ENCODE data around the gene TMEM63B.

The TMEM63B gene

DNA sequence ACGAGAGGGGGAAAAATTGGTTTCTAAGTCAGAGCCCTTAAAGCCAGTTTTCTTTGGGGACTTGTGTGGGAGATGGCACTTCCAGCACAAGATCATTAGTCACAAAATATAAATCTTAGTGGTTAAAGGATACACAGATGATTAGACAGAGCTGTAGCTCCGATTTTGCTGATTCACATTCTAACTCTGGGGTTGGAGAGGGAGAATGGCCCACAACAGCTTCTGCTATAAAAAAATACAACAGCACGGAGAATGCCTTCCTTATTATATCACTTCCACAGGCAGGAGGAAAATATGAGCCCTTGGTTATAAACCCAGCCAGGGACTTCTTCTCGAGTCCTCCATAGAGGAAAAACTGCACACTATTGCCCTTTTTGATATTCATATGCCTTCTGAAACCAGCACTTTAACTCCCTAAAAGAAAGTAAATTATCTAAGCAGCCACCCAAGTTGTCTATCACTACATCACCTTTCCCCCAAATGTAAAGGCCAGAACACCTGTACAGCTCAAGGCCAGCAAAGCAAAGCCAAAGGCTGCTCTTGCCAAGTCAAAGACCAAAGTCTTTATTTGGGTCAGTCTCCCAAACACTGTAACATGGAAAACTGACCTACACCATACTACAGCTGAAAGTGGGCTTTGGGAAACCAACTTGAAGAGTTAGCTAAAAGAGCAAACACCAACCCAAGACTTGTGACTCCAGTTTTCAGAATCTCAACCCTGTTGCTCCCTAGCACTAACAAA, 10.5 kb upstream of the TMEM63B start:
- H3K4me3 ChIP-seq = no peak overlapping the region
- H3K4me1 ChIP-seq = peaks cover 3% of the 10 kb centered on the region; the same call in 1 of the 2 replicates
- H3K9me3 ChIP-seq = no peaks in the 10 kb centered on the region
- peaks cover 42% of the 10 kb centered on the region for H3K36me3 ChIP-seq (replicated peaks)
- in situ Hi-C loops (cut with MboI; ENCODE audit: low sequenced_read_pairs) = no loop called here
- no peak for DNase-seq (ENCODE audit: low spot score in 2 of 2)
- H3K27me3 ChIP-seq (ENCODE audit: low read depth) = no peaks in the 10 kb centered on the region

DNA sequence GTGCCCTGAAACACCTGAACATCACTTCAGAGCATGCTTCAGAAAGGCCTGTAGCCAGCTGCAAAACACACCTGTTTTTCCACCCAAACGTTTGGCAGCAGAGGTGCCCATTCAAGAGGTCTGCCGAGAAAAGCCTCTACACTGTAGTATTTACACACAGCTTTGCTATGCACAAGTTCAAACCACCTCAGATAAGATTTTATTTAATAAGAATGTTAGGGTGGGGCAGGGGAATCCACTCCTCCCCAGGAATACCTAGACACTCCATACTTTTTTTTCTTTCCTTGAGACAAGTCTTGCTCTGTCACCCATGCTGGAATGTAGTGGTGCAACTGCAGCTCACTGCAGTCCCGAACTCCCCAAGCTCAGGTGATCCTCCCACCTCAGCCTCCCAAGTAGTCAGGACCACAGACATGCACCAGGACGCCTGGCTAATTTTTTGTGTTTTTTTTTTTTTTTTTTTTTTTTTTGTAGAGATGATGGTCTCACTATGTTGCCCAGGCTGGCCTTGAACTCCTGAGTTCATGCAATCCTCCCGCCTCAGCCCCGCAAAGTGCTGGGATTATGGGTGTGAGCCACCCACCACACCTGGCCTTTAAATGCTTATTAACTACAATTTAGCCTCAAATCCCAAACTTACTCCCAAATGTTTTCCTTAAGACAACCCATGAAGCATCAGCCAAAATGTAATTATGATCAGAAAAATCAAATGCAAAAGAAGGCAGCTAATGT, 9.8 kb upstream of the TMEM63B start:
- Histone ChIP-seq H3K4me3 (no peak overlapping the region), H3K4me1 (peaks cover 8% of the 10 kb centered on the region), H3K36me3 (replicated peaks) (peaks cover 38% of the 10 kb centered on the region), H3K27me3 (ENCODE audit: low read depth) (no peaks in the 10 kb centered on the region), H3K9me3 (no peaks in the 10 kb centered on the region)
- in situ Hi-C loops (cut with MboI; ENCODE audit: low sequenced_read_pairs) = no loop called here
- DNase-seq (ENCODE audit: low spot score in 2 of 2) = no peak

DNA sequence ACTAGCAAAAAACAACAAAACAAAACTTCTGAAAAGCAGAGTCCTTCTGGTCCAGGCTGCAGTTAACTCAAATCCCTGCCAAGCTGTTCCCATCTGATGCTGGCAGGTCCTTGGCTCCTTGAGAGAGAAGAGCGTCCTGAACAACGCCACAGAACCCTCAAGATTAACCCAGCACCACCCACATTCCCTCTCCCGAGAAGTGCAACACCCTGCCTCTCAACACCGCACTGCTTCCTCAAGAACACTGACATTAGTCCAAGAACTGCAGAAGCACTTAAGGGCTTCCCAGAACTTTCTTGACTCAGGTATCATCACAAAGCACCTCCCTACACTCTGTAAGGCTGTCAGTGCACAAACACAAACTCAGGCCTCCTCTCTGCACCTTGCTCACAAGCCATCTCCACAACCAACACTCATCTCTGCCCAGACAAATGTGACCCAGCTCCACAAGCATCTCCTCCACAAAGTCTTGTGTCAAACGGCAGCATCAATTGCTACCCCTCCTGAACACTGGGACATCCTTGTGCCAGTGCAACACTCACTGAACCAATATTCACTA, 7.6 kb upstream of the TMEM63B start:
- Histone ChIP-seq H3K4me3 (no peak overlapping the region), H3K36me3 (replicated peaks) (peaks cover 27% of the 10 kb centered on the region), H3K27me3 (ENCODE audit: low read depth) (no peaks in the 10 kb centered on the region), H3K4me1 (peaks cover 26% of the 10 kb centered on the region), H3K9me3 (no peaks in the 10 kb centered on the region)
- in situ Hi-C loops (cut with MboI; ENCODE audit: low sequenced_read_pairs) = no loop called here
- DNase-seq (ENCODE audit: low spot score in 2 of 2) = no peak

DNA sequence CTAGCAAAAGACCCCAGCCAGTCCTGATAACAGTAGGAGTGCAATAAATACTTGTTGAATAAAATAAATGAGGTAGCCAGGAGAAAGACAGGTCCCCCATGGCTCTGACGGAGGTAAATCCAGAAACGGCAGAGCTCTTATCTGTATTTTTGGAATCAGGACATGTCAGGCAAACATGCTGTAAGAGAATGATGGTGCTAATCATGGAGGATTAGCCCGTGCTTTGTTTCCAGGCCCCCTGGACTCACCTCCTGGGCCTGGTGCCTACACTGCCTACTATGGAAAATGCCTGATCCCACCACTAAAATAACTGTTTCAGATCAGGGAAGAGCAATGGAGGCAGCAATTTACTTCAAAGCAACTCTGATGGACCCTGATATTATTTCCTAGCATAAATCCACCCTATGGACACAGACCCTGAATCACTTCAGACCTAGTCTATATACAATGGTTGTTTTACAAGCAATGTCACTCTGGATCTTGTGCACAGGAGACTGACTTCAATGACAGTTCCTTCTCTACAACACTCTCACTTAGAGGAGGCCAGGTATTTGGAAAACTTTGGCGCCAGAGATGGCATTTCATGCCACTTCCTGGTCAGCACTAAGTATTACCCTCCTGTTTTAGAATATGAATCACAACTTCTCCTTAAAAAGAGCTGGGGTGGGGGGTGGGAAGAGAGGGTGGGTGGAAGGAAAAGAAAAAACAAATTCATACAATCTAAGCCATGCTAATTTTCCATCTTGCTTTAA, 6.5 kb upstream of the TMEM63B start:
- in situ Hi-C loops (cut with MboI; ENCODE audit: low sequenced_read_pairs) = no loop called here
- DNase-seq (ENCODE audit: low spot score in 2 of 2) = no peak
- peaks cover 34% of the 10 kb centered on the region for H3K4me1 ChIP-seq
- H3K27me3 ChIP-seq (ENCODE audit: low read depth) = no peaks in the 10 kb centered on the region
- H3K36me3 ChIP-seq (replicated peaks) = peaks cover 18% of the 10 kb centered on the region
- H3K4me3 ChIP-seq = no peak overlapping the region
- H3K9me3 ChIP-seq = no peaks in the 10 kb centered on the region

DNA sequence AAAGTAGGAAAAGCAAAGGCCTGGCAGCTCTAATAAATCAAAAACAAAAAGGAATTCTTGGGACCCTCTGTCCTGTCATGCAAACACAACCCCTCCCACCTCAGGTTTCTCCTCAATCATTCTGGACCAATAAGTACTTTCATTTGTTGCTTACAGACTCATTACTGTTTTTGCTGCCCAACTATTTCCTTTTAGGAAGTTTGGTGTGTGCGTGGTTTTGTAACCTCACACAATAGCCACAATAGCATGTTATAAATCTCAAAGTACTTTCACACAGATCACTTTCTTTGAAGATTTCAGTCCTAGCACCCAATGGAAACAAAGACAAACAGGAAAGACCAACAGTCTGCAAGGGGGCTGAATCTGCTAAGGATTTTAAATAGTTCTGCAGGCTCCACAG, 4.6 kb upstream of the TMEM63B start:
- no peaks in the 10 kb centered on the region for H3K9me3 ChIP-seq
- DNase-seq (ENCODE audit: low spot score in 2 of 2) = peak; percentile 23 to 61
- in situ Hi-C loops (cut with MboI; ENCODE audit: low sequenced_read_pairs) = no loop called here
- H3K4me3 ChIP-seq = no peak overlapping the region
- H3K36me3 ChIP-seq (replicated peaks) = peaks cover 11% of the 10 kb centered on the region
- peaks cover 37% of the 10 kb centered on the region for H3K4me1 ChIP-seq
- no peaks in the 10 kb centered on the region for H3K27me3 ChIP-seq (ENCODE audit: low read depth)

DNA sequence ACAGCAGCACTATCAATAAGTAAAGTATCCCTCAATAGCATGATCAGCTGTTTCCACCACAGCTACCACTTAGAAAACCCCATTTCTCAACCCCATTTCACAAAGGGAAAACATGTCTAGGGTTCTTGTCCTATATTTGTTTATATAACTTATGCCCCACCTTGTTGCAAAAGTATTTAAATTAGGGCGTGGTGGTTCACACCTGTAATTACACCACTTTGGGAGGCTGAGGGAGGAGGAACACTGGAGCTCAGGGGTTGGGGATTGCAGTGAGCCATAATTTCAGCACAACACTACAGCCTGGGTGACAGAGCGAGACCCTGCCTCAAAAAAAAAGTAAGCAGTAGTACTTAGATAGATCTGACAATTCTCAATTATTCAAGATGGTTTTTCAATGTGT, 3.8 kb upstream of the TMEM63B start:
- peaks cover 40% of the 10 kb centered on the region for H3K4me1 ChIP-seq
- H3K4me3 ChIP-seq = no peak overlapping the region
- H3K27me3 ChIP-seq (ENCODE audit: low read depth) = no peaks in the 10 kb centered on the region
- in situ Hi-C loops (cut with MboI; ENCODE audit: low sequenced_read_pairs) = no loop called here
- DNase-seq (ENCODE audit: low spot score in 2 of 2) = no peak
- H3K36me3 ChIP-seq (replicated peaks) = peaks cover 7% of the 10 kb centered on the region
- H3K9me3 ChIP-seq = no peaks in the 10 kb centered on the region

DNA sequence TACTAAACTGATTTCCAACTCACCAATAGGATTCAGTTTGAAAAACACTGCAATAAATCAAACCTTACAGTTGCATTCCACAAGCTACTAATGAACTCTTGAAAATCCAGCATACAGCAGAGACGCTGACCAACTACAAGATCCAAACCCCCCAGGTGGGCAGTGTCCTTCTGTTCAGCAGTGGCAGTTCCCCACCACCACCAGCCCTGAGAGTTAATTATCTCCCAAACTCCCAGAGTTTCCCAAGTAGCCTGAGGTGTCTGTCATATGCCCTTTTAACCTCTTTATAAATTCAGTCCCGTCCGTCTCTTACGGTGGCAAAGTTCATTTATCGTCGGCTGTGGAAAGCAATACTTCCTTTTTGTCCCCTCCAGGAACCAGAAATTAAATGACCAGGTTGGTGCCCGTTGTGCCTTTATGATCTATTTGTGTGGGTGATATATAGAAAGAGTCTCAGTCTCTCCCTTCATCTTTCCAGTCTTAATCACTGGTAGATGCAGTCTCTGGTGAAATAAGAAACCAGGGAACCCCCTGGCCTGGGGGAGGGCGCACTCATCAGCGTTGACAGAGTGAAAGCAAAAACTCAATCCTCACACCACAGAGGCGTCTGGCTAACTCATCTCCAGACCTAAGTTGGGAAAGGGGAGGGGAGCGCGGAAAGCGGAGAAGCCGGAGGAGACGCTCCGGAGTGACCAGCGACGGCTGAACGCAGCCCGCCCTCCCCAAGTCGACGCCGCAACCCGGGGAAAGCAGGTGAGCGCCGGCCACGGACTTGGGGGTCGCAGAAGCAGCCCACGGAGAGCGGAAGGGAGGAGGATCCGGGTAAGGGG, 819 bp upstream of the TMEM63B start:
- DNase-seq (ENCODE audit: low spot score in 2 of 2) = peak; percentile 39 to 72
- H3K4me1 ChIP-seq = peaks cover 40% of the 10 kb centered on the region
- peaks cover 7% of the 10 kb centered on the region for H3K36me3 ChIP-seq (replicated peaks)
- H3K4me3 ChIP-seq = peak overlapping the region; percentile 82
- no peaks in the 10 kb centered on the region for H3K9me3 ChIP-seq
- in situ Hi-C loops (cut with MboI; ENCODE audit: low sequenced_read_pairs) = no loop called here
- no peaks in the 10 kb centered on the region for H3K27me3 ChIP-seq (ENCODE audit: low read depth)

DNA sequence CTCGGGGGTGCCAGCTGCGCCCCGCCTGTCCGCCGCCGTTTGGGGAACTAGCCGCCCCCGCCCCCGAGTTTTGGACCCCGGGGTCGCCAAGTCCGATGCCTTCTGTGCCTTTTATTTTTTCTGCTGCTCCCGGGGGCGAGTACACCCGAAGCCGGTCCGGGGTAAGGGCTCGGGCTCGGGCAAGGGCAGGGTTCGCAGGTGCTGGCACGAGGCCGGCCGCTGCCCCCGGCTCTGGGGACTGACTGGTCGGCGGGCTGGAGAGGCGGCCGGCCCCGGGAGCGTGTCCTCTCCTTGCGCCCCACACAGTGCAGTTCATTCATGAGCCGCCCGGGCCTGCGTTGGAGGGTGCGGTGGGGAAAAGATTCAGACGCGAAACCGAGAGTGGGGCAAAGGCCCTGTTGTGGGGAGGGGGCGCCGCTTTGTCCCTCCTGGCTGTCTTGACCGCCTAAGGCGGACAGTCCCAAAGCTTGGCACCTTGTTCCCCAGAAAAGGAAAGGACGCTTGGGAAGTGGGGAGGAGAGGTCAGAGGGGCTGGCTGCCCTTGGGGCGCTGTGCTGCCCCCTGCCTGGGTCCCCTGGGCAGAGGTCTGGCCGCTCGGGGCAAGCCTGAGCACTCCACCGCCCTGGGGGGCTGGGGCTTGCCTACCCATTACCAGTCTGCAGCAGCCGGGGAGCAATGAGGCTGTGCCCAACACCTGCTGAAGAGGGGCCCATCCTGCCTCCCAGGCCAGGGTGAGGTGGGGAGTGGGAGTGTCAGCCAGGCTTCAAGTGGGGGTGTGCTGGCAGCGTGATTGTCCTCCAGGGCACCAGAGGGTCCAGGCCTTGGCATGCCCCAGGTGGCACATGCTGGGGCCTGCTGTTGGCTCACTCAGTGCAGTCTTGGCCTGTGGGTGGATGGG, 915 bp downstream of the TMEM63B start:
- peak in 1 of 2 experiments; percentile 64 for DNase-seq (ENCODE audit: low spot score in 2 of 2)
- Histone ChIP-seq H3K27me3 (ENCODE audit: low read depth) (no peaks in the 10 kb centered on the region), H3K36me3 (replicated peaks) (peaks cover 7% of the 10 kb centered on the region), H3K9me3 (no peaks in the 10 kb centered on the region), H3K4me3 (peak overlapping the region; percentile 82), H3K4me1 (peaks cover 30% of the 10 kb centered on the region)
- in situ Hi-C loops (cut with MboI; ENCODE audit: low sequenced_read_pairs) = no loop called here

DNA sequence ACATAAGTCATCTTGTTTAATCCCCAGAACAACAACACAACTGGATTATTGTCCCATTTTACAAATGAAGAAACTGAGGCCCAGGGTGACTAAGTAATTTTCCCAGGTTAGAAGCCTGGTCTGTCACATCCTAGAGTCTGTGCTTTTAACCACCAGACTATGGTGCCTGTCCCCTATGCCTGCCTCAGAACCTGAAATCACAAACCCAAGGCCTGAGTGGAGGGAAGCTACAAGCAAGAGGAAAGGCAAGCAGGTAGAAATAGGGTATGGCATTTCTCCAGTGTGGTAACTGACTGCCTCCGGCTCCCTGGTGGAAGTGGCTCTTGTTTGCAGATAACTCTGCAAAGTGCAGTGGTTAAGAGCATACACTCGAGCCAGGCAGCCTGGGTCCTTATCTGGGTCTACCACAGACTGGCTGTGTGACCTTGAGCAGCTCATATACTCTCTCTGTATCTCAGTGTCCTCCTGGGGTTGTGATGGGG, 2.5 kb downstream of the TMEM63B start:
- H3K9me3 ChIP-seq = no peaks in the 10 kb centered on the region
- no peak overlapping the region for H3K4me3 ChIP-seq
- no peak for DNase-seq (ENCODE audit: low spot score in 2 of 2)
- peaks cover 16% of the 10 kb centered on the region for H3K4me1 ChIP-seq
- H3K36me3 ChIP-seq (replicated peaks) = no peaks in the 10 kb centered on the region; the same call in none of the 2 replicates
- no peaks in the 10 kb centered on the region for H3K27me3 ChIP-seq (ENCODE audit: low read depth)
- in situ Hi-C loops (cut with MboI; ENCODE audit: low sequenced_read_pairs) = no loop called here

DNA sequence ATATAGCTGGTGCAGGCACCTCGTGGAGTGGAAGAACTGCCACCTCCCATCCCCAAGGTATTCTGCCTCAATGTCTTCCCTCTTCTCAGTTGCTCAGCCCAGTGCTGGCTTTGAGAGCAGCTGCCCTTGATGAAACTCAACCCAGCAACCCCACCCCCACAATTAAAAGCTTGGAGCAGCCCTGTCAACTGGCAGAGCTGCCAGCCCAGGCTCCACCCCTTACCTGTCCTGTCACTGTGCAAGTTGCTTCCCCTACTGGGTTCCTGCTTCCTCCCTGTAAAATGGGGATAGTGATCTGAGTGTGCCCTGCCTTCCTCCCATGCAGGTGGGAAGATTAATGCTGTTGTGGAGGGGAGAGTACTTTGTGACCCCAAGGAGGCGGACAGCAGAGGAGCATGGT, 4.5 kb downstream of the TMEM63B start:
- no peak for DNase-seq (ENCODE audit: low spot score in 2 of 2)
- no peak overlapping the region for H3K4me3 ChIP-seq
- no peaks in the 10 kb centered on the region; the same call in 1 of the 2 replicates for H3K36me3 ChIP-seq (replicated peaks)
- peaks cover 7% of the 10 kb centered on the region for H3K4me1 ChIP-seq
- no peaks in the 10 kb centered on the region for H3K27me3 ChIP-seq (ENCODE audit: low read depth)
- in situ Hi-C loops (cut with MboI; ENCODE audit: low sequenced_read_pairs) = no loop called here
- no peaks in the 10 kb centered on the region for H3K9me3 ChIP-seq

DNA sequence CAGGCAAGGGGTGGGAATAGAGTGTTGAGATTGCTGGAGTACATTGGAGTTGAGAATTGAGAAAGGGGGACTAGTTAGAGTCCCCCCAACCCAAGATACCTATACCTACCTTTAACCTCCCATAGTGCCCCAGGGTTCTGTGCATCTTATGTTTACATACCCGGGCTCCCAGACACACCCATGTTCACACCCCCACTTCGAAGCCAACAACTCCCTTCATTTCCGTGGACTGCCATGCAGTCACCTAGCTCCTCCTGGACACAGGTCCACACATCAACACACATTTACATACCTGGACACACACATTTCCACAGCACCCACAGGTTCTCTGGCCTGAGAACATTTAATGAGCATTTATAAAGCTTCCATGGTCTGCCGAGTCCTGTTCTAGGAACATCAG, 5.1 kb downstream of the TMEM63B start:
- in situ Hi-C loops (cut with MboI; ENCODE audit: low sequenced_read_pairs) = no loop called here
- no peaks in the 10 kb centered on the region; the same call in 1 of the 2 replicates for H3K36me3 ChIP-seq (replicated peaks)
- DNase-seq (ENCODE audit: low spot score in 2 of 2) = no peak
- no peak overlapping the region for H3K4me3 ChIP-seq
- H3K9me3 ChIP-seq = no peaks in the 10 kb centered on the region
- H3K27me3 ChIP-seq (ENCODE audit: low read depth) = no peaks in the 10 kb centered on the region
- H3K4me1 ChIP-seq = peaks cover 7% of the 10 kb centered on the region
